ENCODE data around the gene PLCH1.

DNA sequence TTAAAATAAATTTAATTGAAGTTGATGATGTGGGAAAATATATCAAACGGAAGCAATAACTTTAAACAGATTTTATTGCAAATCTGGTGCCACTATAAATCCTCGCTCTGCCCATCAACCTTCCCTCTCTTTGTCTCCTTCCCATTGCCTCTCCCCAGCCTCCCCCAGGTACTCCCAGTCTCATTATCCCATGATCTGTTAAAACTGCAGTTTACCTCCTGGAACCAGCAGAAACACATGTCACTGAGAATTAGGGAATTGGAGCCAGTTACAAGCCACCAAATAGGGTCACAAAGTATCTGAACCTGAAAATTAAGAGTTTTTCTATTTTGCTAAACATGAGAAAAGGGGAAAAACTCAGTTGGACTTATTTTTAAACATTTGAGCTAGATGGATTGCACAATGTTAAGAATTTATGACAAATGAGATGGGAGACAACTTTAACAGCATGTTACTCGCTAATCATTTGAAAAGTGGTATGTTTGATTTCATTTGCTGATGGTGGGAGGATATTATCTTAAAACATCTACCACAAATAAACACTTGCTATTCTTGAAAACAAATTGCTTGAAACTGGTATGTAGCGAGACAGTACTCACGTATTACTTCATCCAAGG, 2.4 kb downstream of the PLCH1 start:
- no peak for TF ChIP-seq EZH2phosphoT487 (IDR thresholded peaks at IDR 0.05; ENCODE audit: low read depth)
- TF ChIP-seq, protein P1, sequence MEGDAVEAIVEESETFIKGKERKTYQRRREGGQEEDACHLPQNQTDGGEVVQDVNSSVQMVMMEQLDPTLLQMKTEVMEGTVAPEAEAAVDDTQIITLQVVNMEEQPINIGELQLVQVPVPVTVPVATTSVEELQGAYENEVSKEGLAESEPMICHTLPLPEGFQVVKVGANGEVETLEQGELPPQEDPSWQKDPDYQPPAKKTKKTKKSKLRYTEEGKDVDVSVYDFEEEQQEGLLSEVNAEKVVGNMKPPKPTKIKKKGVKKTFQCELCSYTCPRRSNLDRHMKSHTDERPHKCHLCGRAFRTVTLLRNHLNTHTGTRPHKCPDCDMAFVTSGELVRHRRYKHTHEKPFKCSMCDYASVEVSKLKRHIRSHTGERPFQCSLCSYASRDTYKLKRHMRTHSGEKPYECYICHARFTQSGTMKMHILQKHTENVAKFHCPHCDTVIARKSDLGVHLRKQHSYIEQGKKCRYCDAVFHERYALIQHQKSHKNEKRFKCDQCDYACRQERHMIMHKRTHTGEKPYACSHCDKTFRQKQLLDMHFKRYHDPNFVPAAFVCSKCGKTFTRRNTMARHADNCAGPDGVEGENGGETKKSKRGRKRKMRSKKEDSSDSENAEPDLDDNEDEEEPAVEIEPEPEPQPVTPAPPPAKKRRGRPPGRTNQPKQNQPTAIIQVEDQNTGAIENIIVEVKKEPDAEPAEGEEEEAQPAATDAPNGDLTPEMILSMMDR (IDR thresholded peaks at IDR 0.05; ENCODE audit: low read depth, low read length): no peak
